PC-3 (cell line): ENCODE results near the gene CGB8. TPM values are rescaled to one million over a fixed set of nuclear protein-coding genes. Genes with fewer than 3 reads are reported as not detected.

Experiments
- ATAC-seq: fragments of 200-7000 bp; cut with Tn5 transposase; 2 replicates; pipeline ENCODE4 v1.9.1; 2020; ENCODE audit warnings: mild to moderate bottlenecking, moderate library complexity
- BruUV-seq: library from RNA; stranded (reverse); fragments of 400-500 nt; replicated peaks from 2 replicates; lab custom pipeline; 2021; lab: Mats Ljungman, UMichigan
- CTCF ChIA-PET: fragments of 300-600 bp; sonication (Branson Sonifier 250); formaldehyde crosslinking; loops from one replicate; lab custom pipeline; 2022; ENCODE audit warnings: antibody characterized with exemption; lab: Charles Lee
- POLR2A ChIA-PET: fragments of 300-600 bp; sonication (Branson Sonifier 250); formaldehyde crosslinking; loops from one replicate; lab custom pipeline; 2022; ENCODE audit warnings: antibody characterized with exemption; ENCODE audit not compliant: unreplicated experiment; lab: Charles Lee
- DNase-seq: peaks from one replicate; pipeline ENCODE4 v3.0.0-alpha.2; 2015
- H2AFZ ChIP-seq: fragments of 300-600 bp; sonication (generic); 2 replicates; pipeline ENCODE4 v1.6.0; 2016; ENCODE audit warnings: antibody characterized with exemption, low read length
- H3F3A ChIP-seq: fragments of 300-600 bp; sonication (generic); one replicate; pipeline ENCODE4 v1.6.0; 2017; ENCODE audit warnings: antibody characterized with exemption, low read length, control low read depth, mild to moderate bottlenecking; ENCODE audit not compliant: unreplicated experiment
- H3K27ac ChIP-seq: fragments of 300-600 bp; sonication (generic); 2 replicates; pipeline ENCODE4 v1.5.1; 2016; ENCODE audit warnings: mild to moderate bottlenecking, low read length
- H3K27me3 ChIP-seq: fragments of 300-600 bp; sonication (generic); 2 replicates; pipeline ENCODE4 v1.6.1; 2016; ENCODE audit warnings: low read length, mixed read lengths
- H3K36me3 ChIP-seq: fragments of 300-600 bp; sonication (generic); 2 replicates; pipeline ENCODE4 v1.6.1; 2016; ENCODE audit warnings: low read depth, mixed run types, low read length, mixed read lengths
- H3K4me1 ChIP-seq: fragments of 300-600 bp; sonication (generic); 2 replicates; pipeline ENCODE4 v1.5.1; 2016; ENCODE audit warnings: low read length; ENCODE audit not compliant: insufficient read depth
- H3K4me2 ChIP-seq: fragments of 300-600 bp; sonication (generic); 2 replicates; pipeline ENCODE4 v1.6.0; 2016; ENCODE audit warnings: low read length
- H3K4me3 ChIP-seq: fragments of 300-600 bp; sonication (generic); 2 replicates; pipeline ENCODE4 v1.5.1; 2016; ENCODE audit warnings: mild to moderate bottlenecking, low read length, mixed read lengths
- H3K79me2 ChIP-seq: fragments of 300-600 bp; sonication (generic); 2 replicates; pipeline ENCODE4 v1.6.1; 2017; ENCODE audit warnings: low read length, mixed read lengths
- H3K9ac ChIP-seq: fragments of 300-600 bp; sonication (generic); 2 replicates; pipeline ENCODE4 v1.6.0; 2016; ENCODE audit warnings: mild to moderate bottlenecking, low read length
- H3K9me2 ChIP-seq: fragments of 300-600 bp; sonication (generic); replicated peaks from 2 replicates; pipeline ENCODE4 v1.6.1; 2016; ENCODE audit warnings: mixed run types, low read length, mixed read lengths
- H3K9me3 ChIP-seq: fragments of 300-600 bp; sonication (generic); 2 replicates; pipeline ENCODE4 v1.6.1; 2016; ENCODE audit warnings: low read length, mixed read lengths
- H4K20me1 ChIP-seq: fragments of 300-600 bp; sonication (generic); 2 replicates; pipeline ENCODE4 v1.6.1; 2016; ENCODE audit warnings: low read length, mixed read lengths
- CTCF ChIP-seq: fragments of 300-600 bp; sonication (generic); conservative IDR thresholded peaks from 2 replicates; pipeline ENCODE4 v1.5.1; 2017; ENCODE audit warnings: antibody characterized with exemption, low read depth, mild to moderate bottlenecking, low read length
- EZH2 ChIP-seq: fragments of 300-600 bp; sonication (generic); IDR thresholded peaks from one replicate; pipeline ENCODE4 v1.6.1; 2017; ENCODE audit warnings: antibody characterized with exemption, mild to moderate bottlenecking, low read length; ENCODE audit not compliant: unreplicated experiment
- EZH2phosphoT487 ChIP-seq: fragments of 300-600 bp; sonication (generic); IDR thresholded peaks from 2 replicates; pipeline ENCODE4 v1.6.1; 2018; ENCODE audit warnings: mild to moderate bottlenecking, antibody characterized with exemption, low read length, borderline replicate concordance
- intact Hi-C: fragments of 100-400 bp; cut with micrococcal nuclease; formaldehyde crosslinking; loops from 2 replicates; pipeline ENCODE4 v1.9.0; 2023
- total RNA-seq: library from RNA; depleted of rRNA; stranded (reverse); fragments of >200 nt; gene quantifications from 2 replicates; pipeline ENCODE4 v1.2.3, GENCODE V29; 2014

Gene CGB8
- total RNA-seq, 1 experiment from 2014 or later, result 1.2 TPM

- H4K20me1 ChIP-seq, result no peaks in the 10 kb centered on the region
- CTCF ChIA-PET, result no interaction called here
- no peaks in the 10 kb centered on the region for H3K9me3 ChIP-seq
- no peaks in the 10 kb centered on the region for H3F3A ChIP-seq
- peaks cover 10% of the 10 kb centered on the region for H3K36me3 ChIP-seq
- POLR2A ChIA-PET, result no interaction called here
- no peak overlapping the region for H3K4me2 ChIP-seq
- no TSS peak for BruUV-seq
- intact Hi-C loops, result no loop called here
- no peaks in the 10 kb centered on the region for H3K79me2 ChIP-seq
- no peak overlapping the region for H2AFZ ChIP-seq
- no peak overlapping the region for H3K9ac ChIP-seq
- H3K27me3 ChIP-seq, result no peaks in the 10 kb centered on the region
- no peak overlapping the region for H3K4me3 ChIP-seq
- H3K4me1 ChIP-seq, result no peaks in the 10 kb centered on the region
- ATAC-seq, result no peak
- no peak overlapping the region for H3K27ac ChIP-seq
- DNase-seq, result no peak
- TF ChIP-seq CTCF (no peak), EZH2 (no peak), EZH2phosphoT487 (no peak)
- H3K9me2 ChIP-seq, result no peaks in the 10 kb centered on the region
Observed at GRCh38 chr19:49004133-49004532, 44.8 kb downstream of the CGB8 start.

DNA sequence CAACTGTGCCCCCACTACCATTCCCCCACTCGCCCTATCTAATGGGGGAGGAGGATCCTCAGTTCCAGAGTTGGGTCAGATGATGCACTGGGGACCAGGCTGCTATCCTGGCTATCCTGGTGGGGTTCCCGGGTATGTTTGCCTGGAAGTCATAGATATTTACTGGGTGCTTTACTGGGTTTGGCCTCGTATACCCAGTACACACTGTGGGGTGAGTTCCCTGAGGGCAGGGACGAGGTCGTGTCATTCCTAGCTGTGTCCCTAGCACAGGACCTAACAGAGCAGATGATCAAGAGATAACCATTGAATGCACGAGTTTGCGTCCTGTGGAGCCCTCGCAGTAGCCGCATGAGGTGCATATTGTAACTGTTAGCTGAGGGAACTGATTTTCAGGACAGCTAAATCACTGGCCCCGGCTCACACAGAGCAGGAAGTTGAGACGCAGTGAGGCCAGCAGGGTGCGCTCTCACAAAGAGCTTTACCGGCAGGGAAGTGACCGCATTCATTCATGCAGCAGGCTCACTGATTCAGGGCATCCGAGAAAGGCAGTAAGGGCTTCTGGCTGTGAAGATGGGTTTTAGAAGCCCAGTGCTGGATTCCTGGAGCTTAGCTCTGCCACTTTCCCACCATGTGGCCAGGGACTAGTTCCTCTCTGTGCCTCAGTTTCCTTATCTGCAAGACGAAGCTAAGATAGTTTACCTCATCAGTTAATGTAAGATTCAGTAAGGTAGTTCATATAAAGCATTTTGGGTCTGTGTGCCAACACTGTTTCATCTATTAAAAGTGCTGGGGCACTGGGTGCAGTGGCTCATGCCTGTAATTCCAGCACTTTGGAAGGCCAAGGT, 49.2 kb downstream of the CGB8 start:
- 0 out of 2 replicates have a peak, but pooled peaks cover 4% of the 10 kb centered on the region for H4K20me1 ChIP-seq
- TF ChIP-seq CTCF (peak; percentile 68), EZH2 (no peak), EZH2phosphoT487 (no peak)
- H3K9ac ChIP-seq, result no peak overlapping the region
- peaks cover 6% of the 10 kb centered on the region; the same call in 1 of the 2 replicates for H3K4me1 ChIP-seq
- H3K36me3 ChIP-seq, result peaks cover 6% of the 10 kb centered on the region
- intact Hi-C loops, result loop anchor here (10.0 kb wide), 1 partner anchor 75 kb away; the partner anchor contains the start of gene KCNA7
- no peak overlapping the region for H3K27ac ChIP-seq
- ATAC-seq (peak; percentile 45; the same call in 1 of the 2 replicates), DNase-seq (peak; percentile 51)
- no peak overlapping the region for H3K4me3 ChIP-seq
- H3K4me2 ChIP-seq, result no peak overlapping the region
- no peaks in the 10 kb centered on the region for H3K27me3 ChIP-seq
- H3K79me2 ChIP-seq, result peaks cover 35% of the 10 kb centered on the region
- H3K9me2 ChIP-seq, result no peaks in the 10 kb centered on the region
- H3F3A ChIP-seq, result no peaks in the 10 kb centered on the region
- H2AFZ ChIP-seq, result no peak overlapping the region
- CTCF ChIA-PET, result interaction anchor here (0.5 to 1.3 kb wide), 3 partner anchors 74 to 773 kb away, joined by 5 to 6 read pairs (median 6); no protein-coding TSS in a partner anchor
- POLR2A ChIA-PET, result no interaction called here
- BruUV-seq, result no TSS peak
- H3K9me3 ChIP-seq, result no peaks in the 10 kb centered on the region
